GM12878 (cell line): Measurements from ENCODE around the gene FANCL.
"Not testable (repeated sequence)": the region's sequence is repeated elsewhere in the genome, so short reads cannot be mapped to it uniquely, and the experiment has no call there.

Source experiments
- BACH1 ChIP-seq: fragments of 450-650 bp; IDR thresholded peaks from 2 replicates; pipeline ENCODE4 v1.6.1; 2017; ENCODE audit warnings: mild to moderate bottlenecking, borderline replicate concordance
- BHLHE40 ChIP-seq, 2 experiments: fragments of 450-650 bp in 1 of 2; IDR thresholded peaks; 2 replicates each; pipeline ENCODE4 v1.6.1; 2011 to 2017; ENCODE audit warnings: low read depth in 2 of 2, borderline replicate concordance in 1 of 2, improper control_type of control experiment in 1 of 2, low read length in 1 of 2, mild to moderate bottlenecking in 1 of 2
- BRCA1 ChIP-seq: IDR thresholded peaks from 2 replicates; pipeline ENCODE4 v1.6.1; 2011; ENCODE audit warnings: low read depth, low read length, improper control_type of control experiment
- CTCF ChIP-seq, 3 experiments: IDR thresholded peaks in 2 of 3; conservative IDR thresholded peaks in 1 of 3; 2 replicates each; pipeline ENCODE4 v1.5.1; 2011; ENCODE audit warnings: low read depth in 3 of 3, low read length in 3 of 3, mild to moderate bottlenecking in 3 of 3, control low read depth in 2 of 3, moderate library complexity in 2 of 3, inconsistent platforms in 1 of 3, mixed read lengths in 1 of 3; ENCODE audit not compliant: control insufficient read depth in 2 of 3, insufficient read depth in 1 of 3; ENCODE audit errors: extremely low read depth in 1 of 3
- DPF2 ChIP-seq: fragments of 450-650 bp; IDR thresholded peaks from 2 replicates; pipeline ENCODE4 v1.6.1; 2017; ENCODE audit warnings: mild to moderate bottlenecking
- EP300 ChIP-seq, 2 experiments: fragments of 150-350 bp in 1 of 2; IDR thresholded peaks; 2 replicates each; pipeline ENCODE4 v1.6.1; 2011 to 2012; ENCODE audit warnings: low read depth in 2 of 2, low read length in 2 of 2, borderline replicate concordance in 1 of 2, improper control_type of control experiment in 1 of 2, inconsistent platforms in 1 of 2; ENCODE audit not compliant: control insufficient read depth in 1 of 2
- POLR2AphosphoS5 ChIP-seq: IDR thresholded peaks from 2 replicates; pipeline ENCODE4 v1.6.1; 2011; ENCODE audit warnings: mild to moderate bottlenecking, low read length, inconsistent platforms
- RAD21 ChIP-seq: IDR thresholded peaks from 2 replicates; pipeline ENCODE4 v1.6.1; 2011; ENCODE audit warnings: mild to moderate bottlenecking, low read depth, low read length, moderate library complexity; ENCODE audit not compliant: insufficient read depth
- RCOR1 ChIP-seq: conservative IDR thresholded peaks from 2 replicates; pipeline ENCODE4 v1.6.1; 2012; ENCODE audit warnings: low read depth, low read length, improper control_type of control experiment
- TAF1 ChIP-seq: IDR thresholded peaks from 2 replicates; pipeline ENCODE4 v1.6.1; 2011; ENCODE audit warnings: mild to moderate bottlenecking, low read depth, low read length, borderline replicate concordance
- ZNF274 ChIP-seq: IDR thresholded peaks from one replicate; pipeline ENCODE4 v1.8.0; 2011; ENCODE audit not compliant: insufficient read length, insufficient read depth

- not testable (repeated sequence) for TF ChIP-seq BRCA1; CTCF (IDR thresholded peaks at IDR 0.05 in 2 of 3, conservative IDR thresholded peaks at IDR 0.05 in 1 of 3; ENCODE audit: control insufficient read depth in 2 of 3, extremely low read depth in 1 of 3, insufficient read depth in 1 of 3, low read depth in 3 of 3, low read length in 3 of 3); EP300 (IDR thresholded peaks at IDR 0.05; ENCODE audit: borderline replicate concordance in 1 of 2, control insufficient read depth in 1 of 2, low read depth in 2 of 2, low read length in 2 of 2); ZNF274; BACH1; RAD21; POLR2AphosphoS5; DPF2; RCOR1; TAF1; BHLHE40 (IDR thresholded peaks at IDR 0.05; ENCODE audit: borderline replicate concordance in 1 of 2, low read depth in 2 of 2, low read length in 1 of 2)
Observed at GRCh38 chr2:58170334-58170933, 70.7 kb downstream of the FANCL start.
